HG03045 (cell line): Measurements from ENCODE around the gene MGST3.
"Not testable (repeated sequence)": the region's sequence is repeated elsewhere in the genome, so short reads cannot be mapped to it uniquely, and the experiment has no call there.

Experiments used
- ATAC-seq: cut with Tn5 transposase; IDR thresholded peaks from one replicate; pipeline ENCODE4 v1.9.1; 2021; ENCODE audit warnings: mild to moderate bottlenecking, moderate library complexity; ENCODE audit not compliant: unreplicated experiment

The MGST3 gene

GRCh38 chr1:165695031-165695430 is 64.0 kb downstream of the MGST3 start:
- no peak for ATAC-seq

GRCh38 chr1:165696625-165697100 is 65.6 kb downstream of the MGST3 start:
- no peak for ATAC-seq

GRCh38 chr1:165697491-165697880 is 66.5 kb downstream of the MGST3 start:
- no peak for ATAC-seq

GRCh38 chr1:165697881-165698760 is 67.1 kb downstream of the MGST3 start, which contains the start of gene ALDH9A1:
TSS of gene ALDH9A1 (minus strand) at chr1:165698562. CDS start at chr1:165698558, 4 bp downstream.
- peak; percentile 95 for ATAC-seq

- ATAC-seq, result no peak
These were observed 67.7 kb downstream of the MGST3 start for GRCh38 chr1:165698761-165699052.

- no peak for ATAC-seq
These were observed 68.5 kb downstream of the MGST3 start for GRCh38 chr1:165699577-165699976.

- not testable (repeated sequence) for ATAC-seq
These were observed 70.9 kb downstream of the MGST3 start for GRCh38 chr1:165701922-165702321.

- no peak for ATAC-seq
These were observed 72.6 kb downstream of the MGST3 start for GRCh38 chr1:165703648-165704047.
